GM23248 (cell line): ENCODE results near the gene TSSC4. TPM values are rescaled to one million over a fixed set of nuclear protein-coding genes. Genes with fewer than 3 reads are reported as not detected.

Experiments used
- DNase-seq: peaks from one replicate; pipeline ENCODE4 v3.0.0-alpha.2; 2015
- H2AFZ ChIP-seq: fragments of 200-600 bp; sonication (generic); 2 replicates; pipeline ENCODE4 v1.6.1; 2016; ENCODE audit warnings: antibody characterized with exemption
- H3F3A ChIP-seq: fragments of 200-600 bp; sonication (generic); 2 replicates; pipeline ENCODE4 v1.6.1; 2016; ENCODE audit warnings: mild to moderate bottlenecking, antibody characterized with exemption, mixed run types; ENCODE audit not compliant: insufficient read depth
- H3K27ac ChIP-seq: fragments of 200-600 bp; sonication (generic); 2 replicates; pipeline ENCODE4 v1.5.1; 2016; ENCODE audit warnings: mild to moderate bottlenecking
- H3K27me3 ChIP-seq: fragments of 200-600 bp; sonication (generic); replicated peaks from 2 replicates; pipeline ENCODE4 v1.6.1; 2016; ENCODE audit warnings: mild to moderate bottlenecking; ENCODE audit not compliant: insufficient read depth
- H3K36me3 ChIP-seq: fragments of 200-600 bp; sonication (generic); 2 replicates; pipeline ENCODE4 v1.6.1; 2016; ENCODE audit warnings: low read depth, mild to moderate bottlenecking
- H3K4me1 ChIP-seq: fragments of 200-600 bp; sonication (generic); 2 replicates; pipeline ENCODE4 v1.6.1; 2016; ENCODE audit warnings: mild to moderate bottlenecking; ENCODE audit not compliant: insufficient read depth
- H3K4me2 ChIP-seq: fragments of 200-600 bp; sonication (generic); one replicate; pipeline ENCODE4 v1.6.1; 2016; ENCODE audit warnings: mild to moderate bottlenecking; ENCODE audit not compliant: unreplicated experiment
- H3K4me3 ChIP-seq: fragments of 200-600 bp; sonication (generic); 2 replicates; pipeline ENCODE4 v1.5.1; 2016; ENCODE audit warnings: mild to moderate bottlenecking
- H3K79me2 ChIP-seq: fragments of 200-600 bp; sonication (generic); 2 replicates; pipeline ENCODE4 v1.6.1; 2016; ENCODE audit warnings: mild to moderate bottlenecking; ENCODE audit not compliant: insufficient read depth
- H3K9ac ChIP-seq: fragments of 200-600 bp; sonication (generic); 2 replicates; pipeline ENCODE4 v1.6.1; 2016; ENCODE audit warnings: mild to moderate bottlenecking
- H3K9me2 ChIP-seq: fragments of 200-600 bp; sonication (generic); 2 replicates; pipeline ENCODE4 v1.6.1; 2016; ENCODE audit warnings: mixed run types, mild to moderate bottlenecking, moderate library complexity; ENCODE audit not compliant: insufficient read depth
- H3K9me3 ChIP-seq: fragments of 200-600 bp; sonication (generic); one replicate; pipeline ENCODE4 v1.6.1; 2017; ENCODE audit warnings: low read depth
- H4K20me1 ChIP-seq: fragments of 200-600 bp; sonication (generic); 2 replicates; pipeline ENCODE4 v1.6.0; 2016; ENCODE audit not compliant: insufficient read depth
- EZH2 ChIP-seq: fragments of 200-600 bp; sonication (generic); IDR thresholded peaks from 2 replicates; pipeline ENCODE4 v1.6.1; 2018; ENCODE audit warnings: antibody characterized with exemption, mild to moderate bottlenecking; ENCODE audit not compliant: insufficient read depth, poor library complexity, severe bottlenecking
- EZH2phosphoT487 ChIP-seq: fragments of 200-600 bp; sonication (generic); IDR thresholded peaks from 2 replicates; pipeline ENCODE4 v1.6.1; 2018; ENCODE audit warnings: antibody characterized with exemption, moderate library complexity, mild to moderate bottlenecking, low read depth; ENCODE audit not compliant: insufficient read depth
- WGBS, 2 experiments: methylation state at CpG; one replicate each; pipeline ENCODE4 v1.1.6; 2015 to 2017; ENCODE audit warnings: low lambda C conversion rate in 2 of 2, low coverage in 1 of 2; ENCODE audit errors: missing lambda C conversion rate in 2 of 2; 5-methylcytosine and 5-hydroxymethylcytosine counted together
- in situ Hi-C: fragments of 300-500 bp; cut with MboI; formaldehyde crosslinking; loops from 2 replicates; pipeline ENCODE4 v1.15.0; 2020
- polyA plus RNA-seq: library from polyadenylated mRNA; unstranded; fragments of >200 nt; fragmentation: Nextera tagmentation; extraction: Ambion mirVana; gene quantifications from 2 replicates; pipeline ENCODE4 v1.2.1, GENCODE V29; 2016
- total RNA-seq: library from RNA; depleted of rRNA; stranded (reverse); fragments of >200 nt; shearing (Covaris generic); gene quantifications from 2 replicates; pipeline ENCODE4 v1.2.3, GENCODE V29; 2014

Gene TSSC4
- total and polyA plus RNA-seq, 2 experiments from 2014 or later, result 44.4 to 61.8 TPM

- no peak overlapping the region for H2AFZ ChIP-seq
- WGBS, 2 experiments, result 78 to 79% methylated on average over 11 of the region's 11 CpGs
- TF ChIP-seq EZH2 (no peak), EZH2phosphoT487 (no peak)
- no peaks in the 10 kb centered on the region for H3K36me3 ChIP-seq
- H3K4me2 ChIP-seq, result no peak overlapping the region
- no peak overlapping the region for H3K9ac ChIP-seq
- peaks cover 30% of the 10 kb centered on the region for H3K4me1 ChIP-seq
- peak overlapping the region; percentile 89 for H3K27ac ChIP-seq
- no peaks in the 10 kb centered on the region; the same call in 1 of the 2 replicates for H4K20me1 ChIP-seq
- no peaks in the 10 kb centered on the region for H3K9me2 ChIP-seq
- H3K27me3 ChIP-seq, result no peaks in the 10 kb centered on the region
- H3K9me3 ChIP-seq, result no peaks in the 10 kb centered on the region
- peaks cover 92% of the 10 kb centered on the region for H3K79me2 ChIP-seq
- no peak for DNase-seq
- H3F3A ChIP-seq, result 0 out of 2 replicates have a peak, but pooled peaks cover 9% of the 10 kb centered on the region
- H3K4me3 ChIP-seq, result 0 out of 2 replicates have a peak overlapping the region, but pooled peaks have one; percentile 43
- in situ Hi-C loops, result no loop called here
Observed at GRCh38 chr11:2381494-2382128, 18.9 kb upstream of the TSSC4 start.

GRCh38 chr11:2382129-2382517 lies 18.4 kb upstream of the TSSC4 start:
- H3K36me3 ChIP-seq, result no peaks in the 10 kb centered on the region
- no peaks in the 10 kb centered on the region; the same call in 1 of the 2 replicates for H4K20me1 ChIP-seq
- H3K27ac ChIP-seq, result no peak overlapping the region
- H3F3A ChIP-seq, result 0 out of 2 replicates have a peak, but pooled peaks cover 9% of the 10 kb centered on the region
- in situ Hi-C loops, result no loop called here
- H3K4me3 ChIP-seq, result no peak overlapping the region
- no peaks in the 10 kb centered on the region for H3K9me2 ChIP-seq
- H3K79me2 ChIP-seq, result peaks cover 94% of the 10 kb centered on the region
- H2AFZ ChIP-seq, result no peak overlapping the region
- DNase-seq, result no peak
- H3K4me1 ChIP-seq, result peaks cover 34% of the 10 kb centered on the region
- no peaks in the 10 kb centered on the region for H3K27me3 ChIP-seq
- H3K9ac ChIP-seq, result no peak overlapping the region
- H3K4me2 ChIP-seq, result no peak overlapping the region
- no peaks in the 10 kb centered on the region for H3K9me3 ChIP-seq
- WGBS, 2 experiments, result 67 to 72% methylated on average over 6 to 11 of the region's 11 CpGs
- no peak for TF ChIP-seq EZH2
- no peak for TF ChIP-seq EZH2phosphoT487

- Histone ChIP-seq H3K79me2 (peaks cover 96% of the 10 kb centered on the region), H3F3A (0 out of 2 replicates have a peak, but pooled peaks cover 8% of the 10 kb centered on the region), H3K27me3 (no peaks in the 10 kb centered on the region), H3K4me2 (peak overlapping the region; percentile 2), H3K9me2 (no peaks in the 10 kb centered on the region), H3K27ac (peak overlapping the region; percentile 65), H3K9ac (peak overlapping the region; percentile 47), H4K20me1 (peaks cover 5% of the 10 kb centered on the region; the same call in 1 of the 2 replicates), H3K4me1 (peaks cover 39% of the 10 kb centered on the region), H2AFZ (no peak overlapping the region), H3K4me3 (no peak overlapping the region), H3K36me3 (no peaks in the 10 kb centered on the region), H3K9me3 (no peaks in the 10 kb centered on the region)
- WGBS, 2 experiments, result 11 to 18% methylated on average over 22 to 26 of the region's 26 CpGs
- DNase-seq, result peak; percentile 83
- TF ChIP-seq EZH2, result no peak
- TF ChIP-seq EZH2phosphoT487, result no peak
- in situ Hi-C loops, result no loop called here
Observed at GRCh38 chr11:2382936-2383851, 17.4 kb upstream of the TSSC4 start.

- peaks cover 96% of the 10 kb centered on the region for H3K79me2 ChIP-seq
- no peaks in the 10 kb centered on the region for H3K36me3 ChIP-seq
- no peak overlapping the region for H3K4me2 ChIP-seq
- no peak overlapping the region for H3K4me3 ChIP-seq
- H4K20me1 ChIP-seq, result peaks cover 5% of the 10 kb centered on the region; the same call in 1 of the 2 replicates
- no peaks in the 10 kb centered on the region for H3K9me2 ChIP-seq
- no peak overlapping the region for H2AFZ ChIP-seq
- H3K9me3 ChIP-seq, result no peaks in the 10 kb centered on the region
- H3F3A ChIP-seq, result 0 out of 2 replicates have a peak, but pooled peaks cover 4% of the 10 kb centered on the region
- peak overlapping the region; percentile 65 for H3K27ac ChIP-seq
- in situ Hi-C loops, result no loop called here
- WGBS, 2 experiments, result 24 to 31% methylated on average over 11 to 31 of the region's 33 CpGs
- H3K4me1 ChIP-seq, result peaks cover 39% of the 10 kb centered on the region
- DNase-seq, result peak; percentile 39
- peak overlapping the region; percentile 47 for H3K9ac ChIP-seq
- no peaks in the 10 kb centered on the region for H3K27me3 ChIP-seq
- TF ChIP-seq EZH2 (no peak), EZH2phosphoT487 (no peak)
Observed at GRCh38 chr11:2383852-2384804, 16.4 kb upstream of the TSSC4 start.
